Measurements from ENCODE around the gene RASSF8.

The RASSF8 gene

GRCh38 chr12:25992026-25992782, 33.7 kb downstream of the RASSF8 start (continued):
- TF ChIP-seq OSR1 (CRISPR knock-in tag; IDR thresholded peaks at IDR 0.05) (no peak), ISL1 (CRISPR knock-in tag; IDR thresholded peaks at IDR 0.05) (no peak), ZC3H10 (CRISPR knock-in tag; IDR thresholded peaks at IDR 0.05) (no peak), ZFP30 (CRISPR knock-in tag; IDR thresholded peaks at IDR 0.05) (no peak), CSDC2 (CRISPR knock-in tag; IDR thresholded peaks at IDR 0.05) (no peak), ARNTL (CRISPR knock-in tag; IDR thresholded peaks at IDR 0.05; ENCODE audit: borderline replicate concordance, low read depth) (no peak), ZNF565 (CRISPR knock-in tag; conservative IDR thresholded peaks at IDR 0.05; ENCODE audit: low read depth) (no peak), PPARA (CRISPR knock-in tag; IDR thresholded peaks at IDR 0.05; ENCODE audit: borderline replicate concordance) (no peak), TOX (CRISPR knock-in tag; IDR thresholded peaks at IDR 0.05; ENCODE audit: borderline replicate concordance) (no peak), POU6F1 (CRISPR knock-in tag; IDR thresholded peaks at IDR 0.05; ENCODE audit: borderline replicate concordance, low read depth) (no peak), GLIS3 (CRISPR knock-in tag; IDR thresholded peaks at IDR 0.05) (no peak), ZNF8 (CRISPR knock-in tag; IDR thresholded peaks at IDR 0.05) (no peak), SNAI2 (CRISPR knock-in tag; IDR thresholded peaks at IDR 0.05) (no peak)

GRCh38 chr12:25993901-25994651, 35.6 kb downstream of the RASSF8 start:
- peak; percentile 81 for ATAC-seq
- TF ChIP-seq TOX (CRISPR knock-in tag; IDR thresholded peaks at IDR 0.05; ENCODE audit: borderline replicate concordance) (peak; percentile 58; the same call in 1 of the 2 replicates), RARB (CRISPR knock-in tag; IDR thresholded peaks at IDR 0.05) (no peak)

GRCh38 chr12:25994901-25995625, 36.6 kb downstream of the RASSF8 start:
- TF ChIP-seq CSRNP3 (CRISPR knock-in tag; IDR thresholded peaks at IDR 0.05) (no peak), ZNF8 (CRISPR knock-in tag; IDR thresholded peaks at IDR 0.05) (no peak), ARNTL (CRISPR knock-in tag; IDR thresholded peaks at IDR 0.05; ENCODE audit: borderline replicate concordance, low read depth) (no peak), ZNF70 (CRISPR knock-in tag; IDR thresholded peaks at IDR 0.05) (no peak), TOX (CRISPR knock-in tag; IDR thresholded peaks at IDR 0.05; ENCODE audit: borderline replicate concordance) (no peak)
- ATAC-seq, result no peak; the same call in 1 of the 3 replicates

- TF ChIP-seq GLIS3 (CRISPR knock-in tag; IDR thresholded peaks at IDR 0.05) (no peak), ZNF70 (CRISPR knock-in tag; IDR thresholded peaks at IDR 0.05) (peak; percentile 72)
- ATAC-seq, result no peak
Measured at GRCh38 chr12:25995906-25996305, 37.4 kb downstream of the RASSF8 start.

GRCh38 chr12:25996677-25997076, 38.2 kb downstream of the RASSF8 start:
- no peak for ATAC-seq
- TF ChIP-seq PATZ1 (CRISPR knock-in tag; IDR thresholded peaks at IDR 0.05; ENCODE audit: borderline replicate concordance) (no peak), GLIS3 (CRISPR knock-in tag; IDR thresholded peaks at IDR 0.05) (no peak), RARB (CRISPR knock-in tag; IDR thresholded peaks at IDR 0.05) (no peak), BACH2 (CRISPR knock-in tag; IDR thresholded peaks at IDR 0.05; ENCODE audit: borderline replicate concordance) (no peak), TSHZ2 (CRISPR knock-in tag; IDR thresholded peaks at IDR 0.05) (no peak), ZNF70 (CRISPR knock-in tag; IDR thresholded peaks at IDR 0.05) (no peak), PPARA (CRISPR knock-in tag; IDR thresholded peaks at IDR 0.05; ENCODE audit: borderline replicate concordance) (no peak), ZFP30 (CRISPR knock-in tag; IDR thresholded peaks at IDR 0.05) (no peak), ZC3H10 (CRISPR knock-in tag; IDR thresholded peaks at IDR 0.05) (no peak), OSR1 (CRISPR knock-in tag; IDR thresholded peaks at IDR 0.05) (no peak), ZFP3 (CRISPR knock-in tag; IDR thresholded peaks at IDR 0.05) (no peak), TCF4 (CRISPR knock-in tag; IDR thresholded peaks at IDR 0.05; ENCODE audit: borderline replicate concordance) (no peak), ARNTL (CRISPR knock-in tag; IDR thresholded peaks at IDR 0.05; ENCODE audit: borderline replicate concordance, low read depth) (no peak), ZNF565 (CRISPR knock-in tag; conservative IDR thresholded peaks at IDR 0.05; ENCODE audit: low read depth) (no peak), SNAI2 (CRISPR knock-in tag; IDR thresholded peaks at IDR 0.05) (no peak), POU6F1 (CRISPR knock-in tag; IDR thresholded peaks at IDR 0.05; ENCODE audit: borderline replicate concordance, low read depth) (no peak), ISL1 (CRISPR knock-in tag; IDR thresholded peaks at IDR 0.05) (no peak)

Data from SK-N-SH treated with all-trans-retinoic acid at 6 μM for 48 hours (cell line).